GM23338 (cell line): ENCODE data around the gene MTPN. TPM values are rescaled to one million over a fixed set of nuclear protein-coding genes. Genes with fewer than 3 reads are reported as not detected.

Experiments used
- ATAC-seq: fragments of 200-7000 bp; cut with Tn5 transposase; 3 replicates; pipeline ENCODE4 v1.9.1; 2020
- DNase-seq: peaks from one replicate; pipeline ENCODE4 v3.0.0-alpha.2; 2015; ENCODE audit warnings: low spot score
- H2AFZ ChIP-seq: fragments of 200-600 bp; sonication (generic); 2 replicates; pipeline ENCODE4 v1.8.0; 2016; ENCODE audit warnings: antibody characterized with exemption, mild to moderate bottlenecking, moderate library complexity
- H3F3A ChIP-seq: fragments of 200-600 bp; sonication (generic); replicated peaks from 2 replicates; pipeline ENCODE4 v1.8.0; 2017; ENCODE audit warnings: antibody characterized with exemption, mixed run types, low read depth
- H3K27ac ChIP-seq: fragments of 200-600 bp; sonication (generic); 2 replicates; pipeline ENCODE4 v1.6.1; 2016; ENCODE audit warnings: low read depth
- H3K27me3 ChIP-seq: fragments of 200-600 bp; sonication (generic); 2 replicates; pipeline ENCODE4 v1.8.0; 2016; ENCODE audit warnings: mild to moderate bottlenecking, mixed run types, moderate library complexity; ENCODE audit not compliant: insufficient read depth
- H3K36me3 ChIP-seq: fragments of 200-600 bp; sonication (generic); 2 replicates; pipeline ENCODE4 v1.8.0; 2016; ENCODE audit warnings: mild to moderate bottlenecking; ENCODE audit not compliant: insufficient read depth
- H3K4me1 ChIP-seq: fragments of 200-600 bp; sonication (generic); 2 replicates; pipeline ENCODE4 v1.8.0; 2016; ENCODE audit warnings: mild to moderate bottlenecking, moderate library complexity; ENCODE audit not compliant: insufficient read depth
- H3K4me2 ChIP-seq: fragments of 200-600 bp; sonication (generic); 2 replicates; pipeline ENCODE4 v1.7.1; 2017; ENCODE audit warnings: mixed run types
- H3K4me3 ChIP-seq: fragments of 200-600 bp; sonication (generic); 2 replicates; pipeline ENCODE4 v1.6.1; 2016; ENCODE audit warnings: mixed run types
- H3K79me2 ChIP-seq: fragments of 200-600 bp; sonication (generic); replicated peaks from 2 replicates; pipeline ENCODE4 v1.8.0; 2017; ENCODE audit warnings: mild to moderate bottlenecking; ENCODE audit not compliant: insufficient read depth
- H3K9me2 ChIP-seq: fragments of 200-600 bp; sonication (generic); 2 replicates; pipeline ENCODE4 v1.8.0; 2017; ENCODE audit not compliant: insufficient read depth
- H4K20me1 ChIP-seq: fragments of 200-600 bp; sonication (generic); replicated peaks from 2 replicates; pipeline ENCODE4 v1.8.0; 2017; ENCODE audit warnings: mild to moderate bottlenecking; ENCODE audit not compliant: insufficient read depth
- H3K27ac Mint-ChIP-seq: 2 replicates; pipeline ENCODE4 v1.8.0; 2020; ENCODE audit warnings: inconsistent platforms, mild to moderate bottlenecking, moderate library complexity, mixed read lengths
- H3K27me3 Mint-ChIP-seq: 3 replicates; pipeline ENCODE4 v1.8.0; 2022; ENCODE audit warnings: low read depth, mild to moderate bottlenecking, moderate library complexity, mixed read lengths, inconsistent platforms; ENCODE audit not compliant: insufficient read depth, poor library complexity
- H3K36me3 Mint-ChIP-seq: 3 replicates; pipeline ENCODE4 v1.8.0; 2021; ENCODE audit warnings: low read depth, mild to moderate bottlenecking, inconsistent platforms, moderate library complexity, mixed read lengths
- H3K4me1 Mint-ChIP-seq: 3 replicates; pipeline ENCODE4 v1.8.0; 2020; ENCODE audit warnings: mild to moderate bottlenecking, inconsistent platforms, mixed read lengths
- H3K4me3 Mint-ChIP-seq: 3 replicates; pipeline ENCODE4 v1.8.0; 2021; ENCODE audit warnings: moderate library complexity, mild to moderate bottlenecking, inconsistent platforms, mixed read lengths
- H3K9me3 Mint-ChIP-seq: 3 replicates; pipeline ENCODE4 v1.8.0; 2020; ENCODE audit warnings: moderate library complexity, mild to moderate bottlenecking, inconsistent platforms, mixed read lengths
- CTCF ChIP-seq, 2 experiments: fragments of 200-600 bp in 1 of 2; sonication (generic) in 1 of 2; conservative IDR thresholded peaks; 2 replicates each; pipeline versions ENCODE4 v1.5.1 to v1.6.1; 2016 to 2017; ENCODE audit warnings: antibody characterized with exemption in 2 of 2, low read depth in 2 of 2, mild to moderate bottlenecking in 2 of 2, moderate library complexity in 1 of 2
- ZNF462 ChIP-seq: fragments of 250-450 bp; sonication (Bioruptor Pico); IDR thresholded peaks from 2 replicates; pipeline ENCODE4 v1.5.0; 2020; ENCODE audit warnings: mild to moderate bottlenecking, moderate library complexity
- polyA plus RNA-seq: library from polyadenylated mRNA; unstranded; fragments of >200 nt; fragmentation: Nextera tagmentation; extraction: Ambion mirVana; gene quantifications from 2 replicates; pipeline ENCODE4 v1.2.1, GENCODE V29; 2016
- total RNA-seq: library from RNA; depleted of rRNA; stranded (reverse); fragments of >200 nt; shearing (Covaris generic); gene quantifications from 2 replicates; pipeline ENCODE4 v1.2.3, GENCODE V29; 2014

Gene MTPN
- total and polyA plus RNA-seq, 2 experiments from 2014 or later = 87.7 to 90.3 TPM

- TF ChIP-seq ZNF462 (CRISPR knock-in tag) = no peak
Measured at GRCh38 chr7:135925210-135925609, 51.9 kb downstream of the MTPN start (continued).

GRCh38 chr7:135924302-135924701, 52.9 kb downstream of the MTPN start:
- no peaks in the 10 kb centered on the region for H4K20me1 ChIP-seq
- H3K79me2 ChIP-seq = no peaks in the 10 kb centered on the region; the same call in 1 of the 2 replicates
- no peaks in the 10 kb centered on the region for H3K27me3 ChIP-seq
- Mint-ChIP-seq H3K9me3 (no peaks in the 10 kb centered on the region), H3K27me3 (no peaks in the 10 kb centered on the region), H3K36me3 (peaks cover 4% of the 10 kb centered on the region; the same call in 1 of the 3 replicates), H3K27ac (peak overlapping the region; percentile 44; the same call in 1 of the 2 replicates), H3K4me1 (peaks cover 10% of the 10 kb centered on the region; the same call in 2 of the 3 replicates), H3K4me3 (no peak overlapping the region)
- H3K4me2 ChIP-seq = no peak overlapping the region
- ATAC-seq (no peak), DNase-seq (no peak)
- no peaks in the 10 kb centered on the region for H3K36me3 ChIP-seq
- TF ChIP-seq CTCF (conservative IDR thresholded peaks at IDR 0.05; ENCODE audit: low read depth in 2 of 2) = no peak
- no peak overlapping the region for H2AFZ ChIP-seq
- no peaks in the 10 kb centered on the region for H3K4me1 ChIP-seq
- no peaks in the 10 kb centered on the region for H3F3A ChIP-seq
- no peak overlapping the region for H3K27ac ChIP-seq
- H3K9me2 ChIP-seq = peaks cover 3% of the 10 kb centered on the region; the same call in 1 of the 2 replicates
- H3K4me3 ChIP-seq = no peak overlapping the region
